A172 (cell line): ENCODE measurements around the gene LRRC26. TPM values are rescaled to one million over a fixed set of nuclear protein-coding genes. Genes with fewer than 3 reads are reported as not detected.
A peak's percentile ranks its signal among the peaks of the same experiment; 100 is the strongest.

Source experiments
- DNase-seq: peaks from one replicate; pipeline ENCODE4 v3.0.0-alpha.2; 2015; ENCODE audit warnings: low spot score
- total RNA-seq: library from RNA; depleted of rRNA; stranded (reverse); fragments of >200 nt; shearing (Covaris generic); gene quantifications from 2 replicates; pipeline ENCODE4 v1.2.3, GENCODE V29; 2014

The LRRC26 gene
- total RNA-seq, 1 experiment from 2014 or later, result not detected

GRCh38 chr9:137199411-137200121 is 29.7 kb upstream of the LRRC26 start:
- DNase-seq, result no peak

DNA sequence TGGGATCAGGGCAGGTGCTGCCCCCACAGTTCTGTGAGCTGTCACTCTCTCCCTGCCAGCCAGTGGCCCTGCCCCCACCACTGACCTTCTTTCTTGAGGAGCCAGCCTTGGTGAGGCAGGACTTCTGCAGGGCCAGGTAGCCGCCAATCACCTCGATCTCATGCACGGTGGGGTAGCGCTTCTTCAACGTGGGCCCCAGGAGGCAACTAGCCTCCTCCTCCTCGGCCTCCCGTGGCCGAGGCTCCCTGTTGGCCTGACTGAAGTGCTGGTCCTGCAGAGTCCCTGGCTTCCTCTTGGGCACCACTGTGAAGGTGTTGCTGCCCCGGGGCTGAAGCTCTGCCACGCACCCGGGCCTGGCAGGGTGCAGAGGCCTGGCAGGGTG is 29.0 kb upstream of the LRRC26 start:
- DNase-seq, result no peak

GRCh38 chr9:137198051-137198901 is 28.4 kb upstream of the LRRC26 start:
- DNase-seq, result peak; percentile 61

DNA sequence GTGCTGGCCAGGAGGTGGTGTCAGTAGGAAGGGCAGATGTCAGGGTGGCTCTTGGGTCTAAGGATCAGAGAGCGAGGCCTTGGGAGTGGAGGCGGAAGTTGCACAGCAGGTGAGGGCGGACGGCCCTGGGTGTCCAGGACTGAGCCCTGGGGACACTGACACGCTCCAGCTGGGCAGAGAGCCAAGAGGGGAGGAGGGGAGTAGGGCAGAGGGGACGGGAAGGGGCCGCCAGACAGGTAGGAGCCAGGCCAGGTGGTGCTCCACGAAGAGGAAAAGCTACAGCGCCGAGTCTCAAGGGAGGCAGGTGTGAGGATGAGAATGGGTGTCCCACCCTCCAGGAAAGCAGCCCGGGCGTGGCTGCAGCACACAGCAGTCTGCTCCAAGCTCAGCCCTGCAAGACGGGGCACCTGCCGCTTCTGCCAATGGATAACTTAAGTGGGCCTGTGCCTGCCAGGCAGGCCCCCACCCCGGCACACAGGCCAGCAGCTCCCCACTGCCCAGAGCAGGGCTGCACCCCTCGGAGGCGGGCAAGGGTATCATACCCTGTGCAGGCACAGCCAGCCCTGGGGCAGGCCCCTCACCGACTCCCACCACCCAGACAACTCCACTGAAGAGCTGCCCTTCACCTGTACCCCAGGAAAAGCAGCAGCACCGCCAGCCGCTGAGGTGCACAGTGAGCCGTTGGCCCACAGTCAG is 25.8 kb upstream of the LRRC26 start:
- no peak for DNase-seq

- DNase-seq, result no peak
These were observed 25.1 kb upstream of the LRRC26 start for GRCh38 chr9:137194909-137195308.

DNA sequence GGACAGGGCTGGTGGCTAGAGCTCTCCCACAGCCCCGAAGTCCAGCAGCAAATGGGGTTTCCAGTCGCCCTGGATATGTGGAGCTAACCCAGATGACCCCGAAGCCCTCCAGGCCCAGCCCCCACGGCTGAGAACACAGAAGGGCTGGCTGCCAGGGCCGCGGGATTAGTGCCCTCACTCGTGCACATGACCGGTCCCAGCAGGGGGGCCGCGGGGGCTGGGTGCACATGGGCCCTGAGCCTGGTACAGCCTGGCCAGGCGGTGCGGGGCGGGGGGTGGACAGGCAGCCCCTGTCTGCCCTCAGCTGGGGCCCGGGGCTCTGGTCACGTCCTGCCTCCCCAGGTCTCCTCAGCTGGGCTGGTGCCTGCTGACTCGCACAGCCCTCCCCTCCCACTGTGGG is 24.5 kb upstream of the LRRC26 start:
- DNase-seq, result no peak

DNA sequence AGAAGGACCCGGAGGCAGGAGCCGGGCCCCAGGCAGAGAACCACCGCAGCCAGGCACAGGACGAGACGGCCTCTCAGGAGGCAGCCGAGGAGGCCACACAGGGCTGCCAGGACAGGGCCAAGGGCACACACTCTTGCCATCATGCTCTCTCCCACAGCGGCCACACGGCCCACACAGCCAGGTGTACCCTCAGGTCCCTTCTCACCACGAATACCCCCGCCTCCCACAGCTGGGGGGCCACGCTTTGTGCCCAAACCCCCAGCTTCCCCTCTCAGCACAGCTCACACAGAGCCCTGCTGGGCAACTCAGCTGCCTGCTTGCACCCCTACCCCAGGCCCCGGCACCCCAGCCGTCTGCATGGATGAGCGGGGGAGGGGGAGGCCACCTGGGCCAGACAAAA is 23.9 kb upstream of the LRRC26 start:
- DNase-seq, result no peak

- no peak for DNase-seq
These were observed 23.0 kb upstream of the LRRC26 start for GRCh38 chr9:137192859-137193258.

DNA sequence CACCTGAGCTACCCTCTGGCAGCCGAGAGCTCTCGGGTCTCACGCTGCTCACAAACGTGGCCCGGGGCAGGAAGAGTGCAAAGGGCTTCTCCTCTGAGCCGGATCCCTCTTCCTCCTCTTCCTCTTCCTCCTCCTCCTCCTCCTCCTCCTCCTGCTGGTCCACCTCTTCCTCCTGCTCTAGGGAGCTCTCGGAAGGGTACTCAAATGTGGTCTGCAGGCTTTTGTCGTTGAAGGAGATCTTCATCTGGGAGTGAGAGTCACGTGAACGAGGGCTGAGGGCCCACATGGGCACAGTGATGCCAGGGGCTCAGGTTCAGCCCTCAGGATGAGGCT is 22.6 kb upstream of the LRRC26 start:
- DNase-seq, result no peak

DNA sequence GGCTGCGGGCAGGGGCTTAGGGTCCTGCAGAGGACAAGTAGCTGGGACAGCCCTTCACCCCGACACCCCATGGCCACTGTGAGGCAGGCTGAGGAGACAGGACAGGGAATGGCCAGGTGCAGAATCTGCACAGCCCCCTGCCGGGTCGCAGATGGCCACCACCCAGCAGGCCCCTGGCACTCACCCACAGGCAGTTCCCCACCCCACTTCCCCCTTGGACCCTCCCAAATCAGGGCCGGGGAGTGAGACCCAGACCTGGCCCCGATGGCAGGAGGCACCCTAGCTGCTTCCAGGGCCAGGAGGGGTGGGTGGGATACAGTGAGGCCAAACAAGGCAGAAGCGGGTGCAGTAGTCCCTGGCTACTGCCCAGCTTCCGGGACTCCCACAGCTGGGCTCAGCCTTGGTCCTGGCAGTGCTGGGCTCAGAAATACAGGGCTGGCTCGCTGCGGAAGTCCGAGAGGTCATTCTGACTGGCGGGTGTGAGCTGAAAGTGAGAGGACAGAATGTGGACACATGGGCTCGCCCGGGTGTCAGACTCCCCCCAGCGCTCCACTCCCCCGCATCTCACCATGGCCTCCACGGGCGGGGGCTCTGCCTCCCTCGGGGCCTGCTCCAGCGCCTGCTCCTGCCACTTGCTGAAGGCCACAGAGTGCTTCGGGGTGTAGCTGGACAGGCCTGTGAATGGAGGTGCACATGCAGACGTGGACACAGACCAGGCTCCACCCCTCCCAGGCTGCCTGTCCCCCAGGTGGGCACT is 22.0 kb upstream of the LRRC26 start:
- DNase-seq, result no peak

GRCh38 chr9:137191245-137191644 is 21.4 kb upstream of the LRRC26 start:
- DNase-seq, result no peak

DNA sequence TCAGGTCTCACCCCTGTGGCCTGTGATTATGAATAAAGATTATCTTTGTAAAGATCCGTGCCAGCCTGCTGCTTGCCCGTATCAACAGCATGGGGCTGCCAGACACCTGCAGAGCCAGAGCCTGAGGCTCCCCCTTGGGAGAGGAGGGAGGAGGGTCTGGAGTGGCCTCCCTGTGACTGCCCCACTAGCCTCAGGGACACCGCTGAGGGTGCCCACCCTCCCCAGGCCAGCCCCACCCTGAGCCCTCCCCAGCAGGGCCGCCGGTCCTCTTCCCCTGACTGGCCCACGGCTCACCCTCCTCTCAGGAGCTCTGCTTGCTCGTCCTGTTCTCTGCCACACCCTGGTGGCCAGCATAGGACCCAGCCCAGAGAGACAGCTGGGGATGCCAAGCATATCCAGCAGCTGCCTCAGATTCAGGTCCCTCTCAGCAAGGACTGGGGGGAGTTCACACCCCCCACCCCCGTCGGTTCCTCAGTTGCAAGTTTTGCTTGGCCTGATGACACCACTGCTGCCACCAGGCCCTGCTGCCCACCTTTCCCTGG is 20.5 kb upstream of the LRRC26 start:
- no peak for DNase-seq

DNA sequence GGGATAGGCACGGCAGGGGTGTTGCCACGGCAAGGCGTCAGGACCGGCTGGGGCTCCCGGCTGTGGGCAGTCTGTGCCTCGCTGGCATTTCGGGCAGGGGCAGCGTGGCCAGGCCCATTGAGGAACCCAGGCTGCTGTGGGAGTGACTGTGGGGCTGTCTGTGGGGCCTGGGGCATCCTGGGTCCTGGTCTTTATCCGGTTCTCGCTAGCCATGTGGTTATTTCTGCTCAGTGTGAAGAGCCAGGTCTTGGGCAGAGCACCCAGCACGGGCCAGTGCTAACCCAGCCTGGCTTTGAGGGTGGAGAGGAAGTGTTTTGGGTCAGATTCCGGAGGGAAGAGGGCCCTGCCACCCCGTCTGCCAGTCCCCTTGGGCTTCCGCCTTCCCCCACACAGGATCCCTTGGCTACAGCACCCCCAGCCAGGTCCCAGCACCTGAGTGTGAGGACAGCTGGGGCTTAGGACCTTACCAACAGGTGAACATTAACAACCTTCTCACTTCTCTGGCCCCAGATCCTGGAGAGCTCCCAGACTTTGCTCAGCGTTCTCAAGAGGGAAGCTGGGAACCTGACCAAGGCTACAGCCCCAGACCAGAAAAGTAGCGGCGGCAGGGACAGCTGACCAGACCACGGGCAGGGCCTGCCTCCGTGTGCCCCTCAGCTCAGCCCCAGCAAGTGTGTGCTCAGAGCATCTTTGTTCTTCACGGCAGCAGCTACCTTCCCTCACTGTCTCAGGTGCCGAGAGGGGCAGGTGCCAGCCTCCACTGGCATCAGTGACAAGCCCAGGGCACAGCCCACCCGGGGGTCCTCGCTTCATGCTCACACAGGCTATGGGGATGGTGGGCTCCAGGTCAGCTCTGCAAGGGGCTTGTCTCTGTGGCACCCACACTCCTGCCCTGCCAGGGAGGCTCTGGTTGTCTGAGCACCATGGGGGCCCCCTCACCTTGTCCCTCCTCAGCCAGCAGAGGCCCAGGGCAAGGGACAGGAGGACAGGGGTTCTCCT is 19.7 kb upstream of the LRRC26 start:
- DNase-seq, result no peak

DNA sequence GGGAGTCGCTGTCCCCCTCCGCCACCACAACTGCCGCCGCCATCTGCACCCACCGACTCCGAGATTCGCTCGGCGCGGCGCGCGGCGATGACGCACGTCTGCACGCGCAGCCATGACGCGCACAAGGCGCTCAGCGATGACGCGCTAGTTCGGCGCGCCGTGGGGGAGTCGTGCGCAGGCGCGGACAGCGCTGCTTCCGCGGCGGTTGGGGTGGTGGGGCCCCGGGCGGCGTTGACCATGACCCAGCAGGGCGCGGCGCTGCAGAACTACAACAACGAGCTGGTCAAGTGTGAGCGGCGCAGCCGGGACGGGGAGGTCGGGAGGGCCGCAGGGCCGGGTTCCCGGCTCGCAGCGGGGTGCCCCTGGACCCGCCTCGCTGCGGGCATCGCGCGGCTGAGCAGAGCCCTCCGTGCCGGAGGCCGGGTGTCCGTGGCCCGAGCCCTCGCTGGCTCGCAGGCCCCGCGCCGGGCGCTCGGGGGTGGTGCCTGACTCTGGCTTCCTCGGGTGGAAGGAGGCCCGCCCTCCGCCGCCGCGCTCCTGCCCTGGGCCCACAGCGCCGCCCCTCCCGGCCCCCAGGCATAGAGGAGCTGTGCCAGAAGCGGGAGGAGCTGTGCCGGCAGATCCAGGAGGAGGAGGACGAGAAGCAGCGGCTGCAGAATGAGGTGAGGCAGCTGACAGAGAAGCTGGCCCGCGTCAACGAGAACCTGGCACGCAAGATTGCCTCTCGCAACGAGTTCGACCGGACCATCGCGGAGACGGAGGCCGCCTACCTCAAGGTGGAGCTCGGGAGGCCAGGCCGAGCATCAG is 18.8 kb upstream of the LRRC26 start, which contains the start of the genes ANAPC2 and SSNA1:
Gene ANAPC2 (minus strand): TSS at position 71 of the 807 bp plus-strand sequence. CDS start 28 bp downstream, at position 43.
Gene SSNA1 (plus strand): TSS at position 187 of the 807 bp plus-strand sequence. CDS start 51 bp downstream, at position 238.
- peak; percentile 92 for DNase-seq

DNA sequence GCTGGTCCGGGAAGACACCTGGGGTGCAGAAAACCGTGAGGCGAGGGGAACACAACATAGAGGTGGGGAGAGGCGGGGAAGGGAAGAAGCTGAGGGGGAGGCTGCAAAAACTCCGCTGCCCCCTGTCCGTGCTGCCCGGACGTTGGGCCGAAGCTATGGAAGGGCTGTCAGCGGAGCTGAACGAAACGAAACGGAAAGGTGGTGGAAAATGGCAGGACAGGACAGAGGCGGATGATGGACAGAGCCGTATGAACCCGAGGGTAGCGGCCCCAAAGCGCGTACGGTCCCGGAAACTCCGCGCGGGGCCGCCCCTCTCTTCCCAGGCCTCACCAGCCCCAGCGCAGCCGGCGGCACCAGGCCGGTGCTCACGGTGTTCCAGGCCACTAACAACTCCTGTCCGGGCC is 18.2 kb upstream of the LRRC26 start:
- DNase-seq, result no peak

DNA sequence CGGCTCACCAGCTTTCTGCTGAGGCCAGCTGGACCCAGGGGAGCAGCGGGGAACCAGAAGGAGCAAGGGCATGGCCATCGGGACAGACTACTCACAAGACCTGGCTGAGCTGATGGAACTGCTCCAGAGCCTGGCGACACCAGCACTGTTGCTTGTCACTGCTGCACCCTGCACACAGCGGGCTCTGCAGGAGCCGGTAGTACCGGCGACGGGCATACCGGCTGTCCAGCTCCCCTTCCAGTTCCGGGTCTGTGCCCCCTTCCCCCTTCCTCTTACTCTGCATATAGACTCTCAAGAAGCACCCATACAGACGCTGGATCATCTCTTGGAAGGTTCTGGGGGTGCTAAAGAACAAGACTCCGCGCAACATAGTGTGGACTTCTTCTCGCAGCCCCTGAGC is 17.5 kb upstream of the LRRC26 start:
- no peak for DNase-seq

DNA sequence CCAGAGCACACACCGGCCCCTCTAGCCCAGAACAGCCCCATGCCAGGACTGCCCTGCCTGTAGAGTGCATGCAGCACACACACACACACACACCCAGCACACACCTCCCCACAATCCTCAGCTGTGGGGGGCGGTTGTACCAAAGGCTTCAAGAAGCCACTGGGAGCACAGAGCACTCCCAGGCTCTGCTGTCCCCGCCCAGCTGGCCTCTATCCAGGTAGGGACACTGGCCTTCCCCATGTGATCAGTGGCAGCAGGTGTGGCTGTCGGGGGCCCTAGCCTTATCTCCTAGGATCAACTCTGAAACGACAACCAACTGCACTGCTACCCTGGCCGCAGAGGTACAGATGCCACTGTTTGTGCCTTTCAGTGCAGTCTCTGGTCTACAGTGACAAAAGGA is 16.5 kb upstream of the LRRC26 start:
- DNase-seq, result no peak

DNA sequence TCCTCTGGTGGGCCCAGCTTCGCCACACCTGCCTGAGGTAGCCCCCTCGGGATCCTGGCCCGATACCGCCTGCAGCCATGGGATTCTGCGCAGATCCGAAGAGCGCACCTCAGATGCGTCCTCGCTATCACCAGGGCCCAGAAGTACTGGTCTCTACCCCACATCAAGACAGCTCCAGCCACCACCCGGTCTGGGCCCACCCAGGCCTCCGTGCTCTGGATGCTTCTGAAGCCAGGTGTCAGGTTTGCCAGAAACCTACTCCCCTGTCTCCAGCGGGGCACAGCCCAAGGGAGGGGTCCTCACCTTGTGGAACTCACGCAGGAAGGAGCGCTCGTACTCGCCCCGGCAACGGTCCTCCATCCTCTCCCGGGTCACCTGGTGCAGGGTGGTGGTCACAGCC is 16.1 kb upstream of the LRRC26 start:
- DNase-seq, result no peak

DNA sequence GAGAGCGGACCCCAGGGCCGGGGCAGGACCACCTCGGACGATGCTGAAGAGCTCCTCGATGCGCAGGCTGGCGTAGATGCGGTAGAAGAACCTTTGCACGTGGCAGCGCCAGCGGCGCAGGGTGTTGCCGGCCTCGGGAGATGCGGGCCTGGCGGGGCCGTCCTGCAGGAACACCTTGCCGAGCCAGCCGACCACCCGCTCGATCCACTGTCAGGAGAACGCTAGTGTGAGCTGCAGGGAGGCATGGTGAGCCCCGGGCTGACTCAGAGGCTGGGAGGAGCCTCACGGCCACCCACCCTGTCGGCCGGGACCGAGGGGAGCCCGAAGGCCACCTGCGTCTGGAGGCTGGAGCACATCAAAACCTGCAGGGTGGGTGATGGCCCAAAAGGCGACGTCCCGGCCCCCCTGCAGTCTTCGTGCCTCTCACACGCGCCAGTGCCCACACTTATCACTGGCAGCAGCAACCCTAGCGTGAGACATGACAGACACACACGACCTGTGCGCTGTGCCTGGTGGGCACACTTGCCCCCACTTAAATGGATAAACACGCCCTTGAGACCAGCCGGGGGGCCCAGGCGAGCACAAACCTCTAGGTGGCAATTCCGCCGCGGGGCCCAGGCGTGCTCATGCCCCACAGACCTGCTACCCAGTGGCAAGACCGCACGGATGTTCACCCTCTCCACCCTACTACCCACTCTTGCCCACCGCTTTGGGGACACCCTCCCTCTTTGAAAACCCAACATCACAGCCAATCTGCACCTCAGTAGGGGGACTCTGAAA is 15.2 kb upstream of the LRRC26 start:
- DNase-seq, result no peak
